NB4 (cell line): Measurements from ENCODE around the gene SFSWAP.

Experiments
- DNase-seq: peaks from one replicate; pipeline ENCODE4 v3.0.0; 2010; ENCODE audit warnings: low read depth
- H3K4me3 ChIP-seq: one replicate; pipeline ENCODE4 v1.5.1; 2011; ENCODE audit warnings: mild to moderate bottlenecking, low read depth, low read length, moderate library complexity
- CTCF ChIP-seq: IDR thresholded peaks from one replicate; pipeline ENCODE4 v1.5.1; 2012; ENCODE audit warnings: low read depth, low read length
- MAX ChIP-seq: IDR thresholded peaks from 2 replicates; pipeline ENCODE4 v1.6.1; 2011; ENCODE audit warnings: low read depth, low read length
- MYC ChIP-seq: IDR thresholded peaks from 2 replicates; pipeline ENCODE4 v1.6.1; 2011; ENCODE audit warnings: low read depth, low read length
- POLR2A ChIP-seq: IDR thresholded peaks from 2 replicates; pipeline ENCODE4 v1.6.1; 2011; ENCODE audit warnings: mild to moderate bottlenecking; ENCODE audit not compliant: insufficient read length; ENCODE audit errors: extremely low read depth

The SFSWAP gene

GRCh38 chr12:131832321-131833231, 121.7 kb downstream of the SFSWAP start:
- no peak for TF ChIP-seq MYC
- no peak for TF ChIP-seq MAX
- no peak for TF ChIP-seq POLR2A
- H3K4me3 ChIP-seq: no peak overlapping the region
- no peak for DNase-seq

GRCh38 chr12:131833288-131833895, 122.5 kb downstream of the SFSWAP start:
- DNase-seq: no peak
- H3K4me3 ChIP-seq: no peak overlapping the region
- TF ChIP-seq CTCF (no peak), MAX (no peak), POLR2A (no peak), MYC (no peak)

- no peak for TF ChIP-seq POLR2A
- peak; percentile 68 for TF ChIP-seq CTCF
- no peak for TF ChIP-seq MAX
- no peak; the same call in 1 of the 2 replicates for TF ChIP-seq MYC
- DNase-seq: peak; percentile 45
- no peak overlapping the region for H3K4me3 ChIP-seq
Observed at GRCh38 chr12:131833896-131834641, 123.2 kb downstream of the SFSWAP start.

GRCh38 chr12:131834798-131835615, 124.1 kb downstream of the SFSWAP start:
- DNase-seq: no peak
- TF ChIP-seq POLR2A (no peak), CTCF (no peak), MYC (no peak), MAX (no peak)

GRCh38 chr12:131835616-131836171, 124.8 kb downstream of the SFSWAP start:
- no peak for DNase-seq
- TF ChIP-seq CTCF (no peak), MAX (no peak), POLR2A (no peak), MYC (no peak)
- no peak overlapping the region for H3K4me3 ChIP-seq

More at GRCh38 chr12:131834798-131835615, 124.1 kb downstream of the SFSWAP start:
- H3K4me3 ChIP-seq: no peak overlapping the region

- peak; percentile 60 for DNase-seq
- TF ChIP-seq MAX (no peak), CTCF (peak; percentile 41), POLR2A (no peak)
- H3K4me3 ChIP-seq: no peak overlapping the region
Observed at GRCh38 chr12:131836193-131836592, 125.3 kb downstream of the SFSWAP start.
